Retina (tissue), 1 donor: Measurements from ENCODE around the gene PPIA.
"Not testable (repeated sequence)": the region's sequence is repeated elsewhere in the genome, so short reads cannot be mapped to it uniquely, and the experiment has no call there.

ENCODE experiments used
- DNase-seq: peaks from one replicate; pipeline ENCODE4 v3.0.0-alpha.2; 2016

The PPIA gene

DNA sequence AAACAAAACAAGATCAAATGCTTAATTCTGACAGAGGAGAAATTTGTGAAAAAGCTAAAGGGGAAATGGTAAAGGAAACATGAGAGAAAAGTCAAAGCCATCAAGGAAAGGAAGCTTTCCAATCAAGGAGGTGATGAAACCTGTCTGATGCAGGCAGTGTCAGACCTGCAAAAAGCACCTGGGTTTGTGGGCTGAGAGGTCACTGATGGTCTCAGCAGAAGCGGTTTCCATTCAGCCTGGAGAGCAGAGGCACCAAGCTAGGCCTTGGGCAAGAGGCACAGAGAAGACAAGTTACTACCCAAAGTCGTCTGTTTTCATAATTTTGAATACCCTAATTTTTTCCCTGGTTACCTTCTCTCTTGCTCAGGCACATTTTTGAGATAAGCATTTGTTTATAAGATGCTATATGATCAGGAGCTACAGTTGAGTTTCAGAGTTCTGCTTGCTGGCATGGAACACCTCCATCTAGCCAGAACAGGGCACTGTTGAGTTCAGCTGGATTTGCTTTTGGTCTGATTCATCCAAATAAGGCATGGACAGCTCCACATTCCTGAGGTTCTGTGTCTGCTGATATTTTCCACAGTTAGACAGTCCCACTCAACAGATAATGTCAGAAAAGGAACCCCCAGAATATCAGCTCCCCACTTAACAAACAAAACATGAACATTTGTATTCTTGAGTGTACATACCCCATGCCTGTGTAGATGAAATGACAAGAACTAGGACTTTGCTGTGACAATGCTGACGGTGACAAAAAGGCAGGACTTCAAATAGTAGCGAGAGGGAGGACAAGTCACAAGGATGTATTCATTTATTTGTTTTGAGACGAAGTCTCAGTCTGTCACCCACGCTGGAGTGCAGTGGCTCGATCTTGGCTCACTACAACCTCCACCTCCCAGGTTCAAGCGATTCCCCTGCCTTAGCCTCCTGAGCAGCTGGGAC lies 4.9 kb upstream of the PPIA start:
- DNase-seq = no peak

DNA sequence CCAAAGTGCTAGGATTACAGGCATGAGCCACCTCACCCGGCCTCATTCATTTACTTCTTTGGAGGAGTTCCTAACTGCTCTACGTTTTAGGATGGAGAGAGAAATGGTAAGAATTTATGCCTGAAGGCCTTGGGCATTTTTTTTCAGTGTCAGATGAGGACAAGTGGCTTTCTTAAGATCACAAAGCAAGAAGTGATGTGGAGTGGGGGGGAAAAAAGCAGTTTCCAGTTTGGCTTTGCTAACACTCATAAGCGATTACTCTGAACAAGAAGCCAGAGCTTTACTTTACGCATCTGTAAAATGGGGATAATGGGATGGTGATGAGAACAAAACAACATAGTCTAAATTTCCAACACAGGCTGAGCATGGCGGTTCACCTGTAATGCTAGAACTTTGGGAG lies 2.6 kb upstream of the PPIA start:
- DNase-seq = no peak

DNA sequence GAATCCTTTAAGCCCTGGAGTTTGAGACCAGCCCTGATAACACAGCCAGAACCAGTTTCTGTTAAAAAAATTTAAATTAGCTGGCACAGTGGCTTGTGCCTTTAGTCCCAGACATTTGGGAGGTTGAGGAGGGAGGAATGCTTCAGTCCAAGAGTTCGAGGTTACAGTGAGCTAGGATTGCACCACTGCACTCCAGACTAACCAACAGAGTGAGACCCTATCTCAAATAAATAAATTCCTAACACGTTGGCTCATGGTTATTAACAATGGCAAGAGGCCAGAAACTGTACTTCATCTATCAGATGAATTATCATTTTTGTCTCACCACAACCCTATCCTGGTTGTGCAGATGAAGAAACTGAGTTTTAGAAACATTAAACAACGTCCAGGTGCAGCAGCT lies 2.1 kb upstream of the PPIA start:
- no peak for DNase-seq

DNA sequence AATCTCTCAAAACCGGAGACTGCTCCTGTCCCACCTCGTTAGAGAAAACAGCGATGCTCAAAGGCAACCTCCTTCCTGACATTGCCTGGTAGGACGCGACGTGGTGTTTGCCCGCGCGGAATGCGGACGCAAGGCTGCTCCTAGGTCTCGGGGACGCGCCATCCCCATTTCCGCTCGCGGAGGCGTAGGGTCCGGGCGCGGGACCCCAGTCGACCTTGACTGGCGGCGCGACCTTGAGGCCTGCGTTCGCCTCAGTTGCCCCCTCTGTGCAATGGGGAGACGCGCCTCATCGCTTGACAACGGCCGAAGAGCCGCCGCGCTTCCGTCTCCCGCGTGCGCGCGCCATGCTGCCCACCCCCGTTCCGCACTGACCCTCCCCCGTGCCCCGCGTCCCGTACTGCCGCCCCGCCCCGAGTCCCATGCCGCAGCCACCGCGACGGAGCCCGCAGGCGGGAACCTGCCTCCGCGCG lies 412 bp upstream of the PPIA start:
- peak; percentile 81 for DNase-seq

DNA sequence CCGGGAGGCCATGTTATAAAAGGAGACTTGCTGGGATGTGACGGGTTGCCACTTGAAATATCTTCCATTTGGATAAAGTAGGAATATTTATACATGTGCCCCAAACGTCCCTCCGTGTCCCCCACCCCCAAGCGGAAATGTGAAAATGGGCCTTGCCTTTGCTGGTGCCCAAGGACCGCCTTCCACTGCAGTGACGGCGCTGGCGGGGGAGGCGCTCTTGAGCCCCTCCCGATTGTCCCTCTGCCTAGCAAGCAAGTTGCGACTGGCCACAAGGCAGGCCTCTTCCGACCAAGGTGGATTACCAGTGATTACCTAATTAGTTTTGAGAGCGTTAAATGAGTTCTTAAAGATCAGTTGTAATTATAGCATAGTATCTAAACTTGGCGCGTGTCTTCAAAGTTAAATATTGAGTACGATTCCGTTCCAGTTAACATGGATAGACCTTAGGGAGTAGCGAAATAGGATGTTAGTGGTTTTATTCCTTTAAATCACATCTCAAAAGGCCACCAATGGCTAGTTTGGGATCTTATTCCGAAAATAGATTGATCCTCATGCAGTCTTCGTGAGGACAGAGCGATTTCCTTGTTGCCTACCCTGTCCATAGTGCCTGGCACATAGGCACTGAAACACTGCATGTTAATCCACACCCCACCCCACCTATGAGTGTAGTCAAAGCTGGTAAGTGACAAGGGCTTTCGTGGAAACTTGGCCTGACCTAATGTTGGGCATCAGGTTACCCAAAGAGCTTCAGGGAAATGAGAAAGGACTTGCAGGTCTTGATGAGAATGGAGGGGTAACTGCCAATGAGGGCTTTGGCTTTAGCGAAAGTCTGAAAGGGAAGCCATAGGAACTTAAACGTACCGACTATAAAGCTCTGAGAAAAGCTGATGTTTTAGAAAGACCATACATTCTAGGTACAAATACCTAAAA lies 1.1 kb downstream of the PPIA start:
- DNase-seq = no peak

DNA sequence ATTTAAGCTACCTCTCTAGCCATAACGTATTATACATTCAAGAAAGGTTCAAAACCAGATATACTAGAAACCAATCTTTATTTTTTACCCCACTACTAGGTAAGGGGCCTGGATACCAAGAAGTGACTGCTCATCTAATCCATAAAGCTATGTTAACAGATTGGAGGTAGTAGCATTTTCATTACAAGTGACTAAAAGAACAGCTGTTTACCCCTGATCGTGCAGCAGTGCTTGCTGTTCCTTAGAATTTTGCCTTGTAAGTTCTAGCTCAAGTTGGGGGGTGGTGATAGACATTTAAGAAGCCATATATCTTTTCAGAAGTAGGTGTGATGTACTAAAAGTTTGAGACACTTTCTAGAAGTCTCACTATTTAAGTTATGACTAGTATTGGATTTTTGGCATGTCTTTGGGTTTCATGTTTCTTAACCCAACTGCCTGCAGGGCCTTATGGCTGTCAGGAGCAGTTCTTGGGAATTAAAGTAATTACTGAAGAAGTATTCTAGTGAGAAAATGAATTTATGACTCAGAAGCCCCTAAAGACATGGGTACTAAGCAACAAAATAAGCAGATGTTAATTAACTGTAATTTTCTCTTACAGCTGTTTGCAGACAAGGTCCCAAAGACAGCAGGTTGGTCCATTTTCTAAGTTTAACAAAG lies 2.3 kb downstream of the PPIA start:
- DNase-seq = no peak

DNA sequence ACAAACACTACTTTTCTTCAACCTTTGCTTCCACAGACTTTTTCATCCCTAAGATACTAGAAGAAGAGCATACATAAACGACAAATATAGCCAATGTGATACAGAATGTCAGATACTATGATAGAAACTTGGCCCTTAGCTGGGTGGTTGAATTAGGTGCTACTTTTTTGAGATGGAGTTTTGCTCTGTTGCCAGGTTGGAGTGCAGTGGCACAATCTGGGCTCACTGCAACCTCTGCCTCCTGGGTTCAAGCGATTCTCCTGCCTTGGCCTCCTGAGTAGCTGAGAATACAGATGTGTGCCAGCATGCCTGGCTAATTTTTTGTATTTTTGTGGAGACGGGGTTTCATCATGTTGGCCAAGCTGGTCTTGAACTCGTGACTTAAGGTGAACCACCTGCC lies 3.5 kb downstream of the PPIA start:
- no peak for DNase-seq

DNA sequence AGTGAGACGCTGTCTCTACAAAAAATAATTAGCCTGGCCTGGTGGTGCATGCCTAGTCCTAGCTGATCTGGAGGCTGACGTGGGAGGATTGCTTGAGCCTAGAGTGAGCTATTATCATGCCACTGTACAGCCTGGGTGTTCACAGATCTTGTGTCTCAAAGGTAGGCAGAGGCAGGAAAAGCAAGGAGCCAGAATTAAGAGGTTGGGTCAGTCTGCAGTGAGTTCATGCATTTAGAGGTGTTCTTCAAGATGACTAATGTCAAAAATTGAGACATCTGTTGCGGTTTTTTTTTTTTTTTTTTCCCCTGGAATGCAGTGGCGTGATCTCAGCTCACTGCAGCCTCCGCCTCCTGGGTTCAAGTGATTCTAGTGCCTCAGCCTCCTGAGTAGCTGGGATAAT lies 5.4 kb downstream of the PPIA start:
- DNase-seq = no peak

DNA sequence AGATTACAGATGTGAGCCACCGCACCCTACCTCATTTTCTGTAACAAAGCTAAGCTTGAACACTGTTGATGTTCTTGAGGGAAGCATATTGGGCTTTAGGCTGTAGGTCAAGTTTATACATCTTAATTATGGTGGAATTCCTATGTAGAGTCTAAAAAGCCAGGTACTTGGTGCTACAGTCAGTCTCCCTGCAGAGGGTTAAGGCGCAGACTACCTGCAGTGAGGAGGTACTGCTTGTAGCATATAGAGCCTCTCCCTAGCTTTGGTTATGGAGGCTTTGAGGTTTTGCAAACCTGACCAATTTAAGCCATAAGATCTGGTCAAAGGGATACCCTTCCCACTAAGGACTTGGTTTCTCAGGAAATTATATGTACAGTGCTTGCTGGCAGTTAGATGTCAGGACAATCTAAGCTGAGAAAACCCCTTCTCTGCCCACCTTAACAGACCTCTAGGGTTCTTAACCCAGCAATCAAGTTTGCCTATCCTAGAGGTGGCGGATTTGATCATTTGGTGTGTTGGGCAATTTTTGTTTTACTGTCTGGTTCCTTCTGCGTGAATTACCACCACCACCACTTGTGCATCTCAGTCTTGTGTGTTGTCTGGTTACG lies 6.0 kb downstream of the PPIA start:
- DNase-seq = no peak

DNA sequence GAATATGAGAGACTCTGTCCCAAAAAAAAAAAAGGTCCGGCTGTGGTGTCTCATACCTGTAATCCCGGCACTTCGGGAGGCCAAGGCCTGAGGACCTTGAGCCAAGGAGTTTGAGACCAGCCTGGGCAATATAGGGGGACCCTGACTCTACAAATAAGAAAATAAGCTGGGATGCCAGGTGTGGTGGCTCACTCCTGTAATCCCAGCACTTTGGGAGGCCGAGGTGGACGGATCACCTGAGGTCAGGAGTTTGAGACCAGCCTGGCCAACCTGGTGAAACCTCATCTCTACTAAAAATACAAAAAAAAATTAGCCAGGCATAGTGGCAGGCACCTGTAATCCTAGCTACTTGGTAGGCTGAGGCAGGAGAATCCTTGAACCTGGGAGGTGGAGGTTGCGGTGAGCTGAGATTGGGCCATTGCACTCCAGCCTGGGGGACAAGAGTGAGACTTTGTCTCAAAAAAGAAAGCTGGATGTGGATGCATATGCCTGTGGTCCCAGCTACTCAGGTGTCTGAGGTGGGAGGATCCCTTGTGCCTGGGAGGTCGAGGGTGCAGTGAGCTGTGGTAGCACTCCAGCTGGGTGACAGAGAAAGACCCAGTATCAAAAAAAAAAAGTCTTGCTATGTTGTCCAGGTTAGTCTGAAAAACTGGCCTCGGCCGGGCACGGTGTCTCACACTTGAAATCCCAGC lies 7.5 kb downstream of the PPIA start:
- DNase-seq = not testable (repeated sequence)

DNA sequence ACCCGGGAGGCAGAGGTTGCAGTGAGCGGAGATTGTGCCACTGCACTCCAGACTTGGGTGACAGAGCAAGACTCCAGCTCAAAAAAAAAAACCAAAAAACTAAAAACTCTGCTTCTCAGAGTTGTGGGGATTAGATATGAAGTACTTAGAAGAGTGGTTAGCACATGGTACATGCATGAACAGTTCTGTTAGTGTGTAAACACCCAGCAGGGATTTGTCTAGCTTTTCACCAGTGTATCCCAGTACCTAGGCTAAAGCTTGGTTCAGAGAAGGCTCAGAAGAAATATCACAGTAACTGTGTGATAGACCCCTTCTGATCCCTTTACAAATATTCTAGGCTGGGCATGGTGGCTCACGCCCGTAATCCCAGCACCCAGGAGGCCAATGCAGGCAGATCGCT lies 9.5 kb downstream of the PPIA start:
- DNase-seq = no peak

DNA sequence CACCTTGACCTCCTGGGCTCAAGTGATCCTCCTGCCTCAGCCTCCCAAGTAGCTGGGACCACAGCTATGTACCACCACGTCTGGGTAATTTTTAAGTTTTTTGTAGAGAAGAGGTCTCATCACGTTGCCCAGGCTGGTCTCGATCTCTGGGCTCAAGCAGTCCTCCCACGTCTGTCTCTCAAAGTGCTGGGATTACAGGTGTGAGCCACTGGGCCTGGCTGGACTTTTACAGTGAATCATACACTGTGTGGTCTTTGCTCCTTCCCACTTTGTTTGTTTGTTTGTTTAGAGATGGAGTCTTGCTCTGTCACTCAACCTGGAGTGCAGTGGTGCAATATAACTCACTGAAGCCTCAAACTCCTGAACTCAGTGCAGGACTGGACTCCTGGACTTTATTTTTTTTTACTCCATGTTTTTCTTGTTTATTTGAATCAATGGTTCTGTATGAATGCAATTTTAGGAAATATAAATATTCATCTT lies 12.5 kb downstream of the PPIA start:
- no peak for DNase-seq

DNA sequence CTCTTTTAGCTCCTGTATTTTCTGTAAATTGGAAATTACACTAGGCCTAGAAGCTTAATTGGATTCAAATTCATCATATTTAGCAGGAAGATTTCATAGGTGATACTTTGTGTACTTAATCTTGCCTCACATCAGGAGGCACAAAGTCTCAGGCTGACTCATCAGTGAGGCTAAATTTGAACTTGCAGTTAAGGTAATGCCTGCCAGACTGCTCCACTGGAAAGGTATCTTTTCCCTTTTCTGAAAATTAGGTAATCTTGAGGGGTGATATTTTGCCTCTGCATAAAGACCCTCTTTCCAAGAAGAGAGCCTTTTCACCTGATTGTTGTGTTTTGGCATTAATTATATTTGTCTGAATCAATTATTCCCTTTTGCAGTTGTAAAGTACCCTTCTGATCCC lies 14.6 kb downstream of the PPIA start:
- no peak for DNase-seq

DNA sequence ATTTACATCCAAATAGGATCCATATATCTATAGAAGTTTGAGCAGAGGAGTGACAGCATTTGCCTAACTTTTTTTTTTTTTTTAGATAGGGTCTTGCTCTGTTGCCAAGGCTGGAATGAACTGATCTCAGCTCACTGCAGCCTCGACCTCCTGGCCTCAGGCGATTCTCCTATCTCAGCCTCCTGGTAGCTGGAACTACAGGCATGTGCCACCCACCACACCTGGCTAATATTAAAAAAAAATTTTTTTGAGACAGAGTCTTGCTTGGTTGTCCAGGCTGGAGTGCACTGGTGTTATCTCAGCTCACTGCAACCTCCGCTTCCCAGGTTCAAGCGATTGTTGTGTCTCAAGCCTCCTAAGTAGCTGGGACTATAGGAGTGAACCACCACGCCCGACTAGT lies 15.1 kb downstream of the PPIA start:
- no peak for DNase-seq

DNA sequence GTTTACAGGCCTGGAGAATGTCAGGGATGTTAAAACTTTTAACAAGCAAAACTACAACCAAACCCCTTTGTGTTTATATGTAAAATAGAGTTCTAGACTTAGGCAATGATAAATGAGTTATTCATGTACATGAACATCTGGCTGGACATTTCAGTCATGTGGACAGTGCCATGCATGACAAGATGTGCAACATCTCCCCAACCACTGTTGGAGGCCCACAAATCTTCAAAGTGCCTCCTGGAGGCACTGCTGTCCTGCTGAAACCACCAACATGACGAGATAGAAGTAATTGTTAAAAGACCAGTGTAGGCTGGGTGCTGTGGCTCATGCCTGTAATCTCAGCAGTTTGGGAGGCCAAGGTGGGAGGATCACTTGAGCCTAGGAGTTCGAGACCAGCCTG lies 18.4 kb downstream of the PPIA start:
- no peak for DNase-seq

DNA sequence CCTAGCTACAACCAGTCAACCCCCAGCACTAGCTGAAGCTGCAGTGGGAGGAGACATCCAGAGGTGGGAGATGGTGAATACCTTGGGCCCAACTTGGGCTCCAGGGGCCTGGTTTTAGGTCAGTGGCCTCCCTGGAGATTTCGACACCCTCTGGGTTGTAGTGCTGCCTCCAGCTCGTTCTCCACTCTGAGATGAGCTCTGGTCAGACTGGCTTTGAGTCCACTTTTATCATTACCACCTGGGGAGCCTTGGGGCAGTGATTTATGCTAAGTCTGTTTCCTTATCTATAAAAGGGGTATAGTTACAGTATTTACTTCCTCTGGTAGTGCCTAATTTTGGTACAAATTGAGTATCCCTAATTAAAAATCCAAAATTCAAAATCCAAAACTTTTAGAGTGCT lies 22.8 kb downstream of the PPIA start:
- no peak for DNase-seq

DNA sequence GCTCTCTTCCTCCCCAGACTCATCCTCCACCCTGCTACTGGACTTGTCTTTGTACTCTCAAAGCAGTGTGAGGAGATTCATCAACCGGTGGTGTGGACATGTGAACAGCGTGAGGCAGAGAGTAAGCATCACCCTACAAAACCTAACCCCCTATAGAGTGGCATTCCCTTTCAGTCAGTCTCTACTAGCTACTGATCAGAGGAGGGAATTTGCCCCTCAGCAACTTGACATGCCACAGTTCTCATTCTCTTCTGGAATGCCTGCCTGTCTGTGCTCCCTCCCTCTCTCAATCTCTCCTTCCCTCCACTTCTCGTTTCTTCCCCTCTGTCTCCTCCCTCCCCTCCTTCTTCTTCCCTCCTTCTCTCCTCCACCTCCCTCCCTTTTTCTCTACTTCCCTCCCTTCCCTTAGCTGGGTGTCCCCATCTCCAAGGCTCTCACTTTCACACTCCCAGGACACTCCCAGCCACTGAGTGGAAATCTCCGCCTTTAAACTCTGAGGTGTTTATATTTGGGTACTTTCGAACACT lies 26.8 kb downstream of the PPIA start:
- no peak for DNase-seq

DNA sequence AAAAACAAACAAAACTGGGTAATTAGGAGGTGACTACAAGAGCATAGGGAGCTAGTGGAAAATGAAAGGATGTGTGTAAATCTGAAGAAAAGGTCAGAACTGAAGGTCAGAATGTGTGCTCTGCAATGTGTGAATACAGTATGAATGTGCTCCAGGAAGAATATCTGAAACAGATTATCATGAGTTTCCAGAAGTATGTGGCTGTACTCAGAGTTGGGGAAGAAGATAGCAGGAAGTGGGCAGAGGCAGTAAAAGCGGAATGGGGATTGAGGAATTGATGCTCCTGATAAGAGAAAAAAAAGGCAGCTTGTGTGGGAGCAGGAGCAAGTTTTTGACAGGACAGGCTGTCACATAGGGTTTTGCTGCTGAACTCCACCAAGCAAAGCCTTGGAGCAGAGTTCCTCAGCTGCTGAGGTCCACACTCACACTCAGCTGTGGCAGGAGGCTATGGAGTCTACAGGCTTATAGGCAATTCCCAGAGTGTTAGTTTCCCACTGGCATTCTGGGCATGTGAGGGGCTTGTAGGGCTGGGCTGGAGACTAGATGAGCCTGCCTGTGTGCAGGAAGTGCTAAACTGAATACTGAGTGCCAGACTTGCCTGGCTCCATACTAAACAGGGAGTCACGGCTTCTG lies 28.5 kb downstream of the PPIA start:
- DNase-seq = no peak

DNA sequence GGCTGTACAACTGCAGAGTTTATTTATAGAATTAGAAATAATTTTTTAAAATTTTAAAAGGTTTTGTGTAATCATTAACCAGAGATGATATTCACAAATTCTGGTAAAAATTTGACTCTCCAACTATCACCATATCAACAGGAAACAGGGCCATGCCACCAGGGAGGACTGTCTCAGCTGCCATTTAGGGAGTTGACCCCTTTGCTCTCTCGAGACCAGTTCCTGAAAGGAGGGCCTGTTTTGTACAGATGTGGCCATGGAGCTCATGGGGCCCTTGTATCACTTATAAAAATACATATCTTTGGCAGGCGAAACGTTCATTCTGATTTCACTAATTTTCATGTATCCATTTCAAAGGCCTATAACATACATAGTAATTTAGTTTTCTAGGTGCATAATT lies 31.1 kb downstream of the PPIA start:
- DNase-seq = no peak

DNA sequence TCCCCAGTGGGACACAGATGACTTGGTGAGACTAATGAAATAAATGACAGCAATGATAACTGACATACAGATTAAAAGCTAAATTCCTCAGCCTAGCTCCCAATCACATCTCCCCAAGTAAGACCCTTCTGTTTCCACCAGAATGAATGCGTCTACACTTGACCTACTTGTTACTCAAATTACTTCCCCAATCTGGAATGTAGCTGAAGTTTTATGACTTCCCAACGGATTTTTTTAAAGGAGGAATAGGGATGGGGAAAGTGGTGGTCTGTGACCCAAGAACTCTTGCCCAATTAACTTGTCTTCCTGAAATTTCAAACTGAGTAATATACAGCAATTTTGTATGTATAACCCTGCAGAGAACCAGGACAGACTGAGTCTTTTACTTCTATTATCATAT lies 42.3 kb downstream of the PPIA start:
- no peak for DNase-seq

DNA sequence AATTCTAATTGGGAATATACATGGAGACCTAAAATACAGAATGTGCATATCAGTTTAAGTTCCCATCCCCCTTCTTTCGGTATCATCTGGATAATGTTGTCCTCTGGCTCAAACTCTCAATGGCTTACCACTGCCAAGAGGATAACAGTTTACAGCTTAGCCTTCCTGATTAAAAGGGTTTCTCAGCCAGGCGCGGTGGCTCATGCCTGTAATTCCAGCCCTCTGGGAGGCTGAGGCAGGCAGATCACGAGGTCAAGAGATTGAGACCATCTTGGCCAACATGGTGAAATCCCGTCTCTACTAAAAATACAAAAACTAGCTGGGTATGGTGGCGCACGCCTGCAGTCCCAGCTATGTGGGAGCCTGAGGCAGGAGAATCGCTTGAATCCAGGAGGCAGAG lies 46.2 kb downstream of the PPIA start:
- DNase-seq = not testable (repeated sequence)
